Ovary (tissue), 9 donors: ENCODE data around the gene PFKP. TPM values are rescaled to one million over a fixed set of nuclear protein-coding genes. Genes with fewer than 3 reads are reported as not detected.

Experiments used
- DNase-seq, 5 donors: peaks; one replicate each; pipeline ENCODE4 v3.0.0-alpha.2; 2019 to 2020
- H3K27ac ChIP-seq, 2 donors: fragments of 200-600 bp; one replicate each; pipeline versions ENCODE4 v1.5.1 to v1.8.0; 2019 to 2022
- H3K27me3 ChIP-seq: fragments of 200-600 bp; one replicate; pipeline ENCODE4 v1.8.0; 2022
- H3K36me3 ChIP-seq: fragments of 200-600 bp; sonication (generic); one replicate; pipeline ENCODE4 v1.5.1; 2019
- H3K4me1 ChIP-seq: one replicate; pipeline ENCODE4 v1.8.1; 2013; ENCODE audit warnings: mild to moderate bottlenecking, moderate library complexity; ENCODE audit not compliant: insufficient read depth
- H3K4me3 ChIP-seq: fragments of 200-600 bp; sonication (generic); one replicate; pipeline ENCODE4 v1.5.1; 2017
- H3K9me3 ChIP-seq, 2 donors: fragments of 200-600 bp in 1 of 2; sonication (generic) in 1 of 2; one replicate each; pipeline versions ENCODE4 v1.5.1 to v1.8.1; 2013 to 2019; ENCODE audit warnings: mild to moderate bottlenecking in 1 of 2, moderate library complexity in 1 of 2
- CTCF ChIP-seq, 3 donors: fragments of 450-650 bp in 2 of 3; fragments of 200-600 bp in 1 of 3; IDR thresholded peaks; one replicate each; pipeline versions ENCODE4 v1.5.1 to v1.8.0; 2016 to 2022; ENCODE audit warnings: antibody characterized with exemption in 3 of 3, mild to moderate bottlenecking in 1 of 3
- EP300 ChIP-seq: sonication (generic); formaldehyde crosslinking; IDR thresholded peaks from one replicate; pipeline ENCODE4 v1.6.1; 2017; ENCODE audit warnings: antibody characterized with exemption
- POLR2A ChIP-seq: fragments of 450-650 bp; IDR thresholded peaks from one replicate; pipeline ENCODE4 v1.6.1; 2017; ENCODE audit warnings: antibody characterized with exemption, mild to moderate bottlenecking, moderate library complexity
- WGBS, 3 donors: extraction: QIAGEN DNeasy Blood & Tissue Kit in 1 of 3; methylation state at CpG; one replicate each; pipeline versions ENCODE4 v1.1.5 to v1.1.7; 2013 to 2017; 5-methylcytosine and 5-hydroxymethylcytosine counted together
- intact Hi-C, 4 donors: fragments of 100-400 bp; cut with DNase I; formaldehyde crosslinking; loops; one replicate each; pipeline versions ENCODE4 v1.11.0 to v1.15.1; 2022 to 2023
- polyA plus RNA-seq, 2 donors: library from polyadenylated mRNA; stranded (reverse); fragments of 200-250 nt in 1 of 2; fragments of 350-450 nt in 1 of 2; fragmentation: Illumina TruSeq in 1 of 2; extraction: RNeasy Lipid Tissue Mini Kit (QIAGEN cat#74804) in 1 of 2; gene quantifications; one replicate each; pipeline ENCODE4 v1.2.3, GENCODE V29; 2013 to 2014
- total RNA-seq, 7 donors: library from RNA; depleted of rRNA in 2 of 7; stranded (reverse); fragments of >200 nt in 2 of 7; fragmentation: NEBNext Ultra II Directional in 3 of 7; extraction: Animal tissue kit (Norgen Biotek cat#: 25700) in 3 of 7; gene quantifications; one replicate each; pipeline versions ENCODE4 v1.1.0 to v1.2.4, GENCODE V29; 2016 to 2023
- donor health status: DM: no; HTN: no; CAD: no; lungs with moderate emphysema.
- donor health status: DM: no; HTN: no; CAD: no.
- donor health status: Bipolar disorder and iron deficiency.
- donor health status: DM: yes; HTN: yes; CAD: no.
- donor health status: DM: no; HTN: no; CAD: no.
- donor health status: DM: yes; HTN: yes; CAD: no.

Gene PFKP
- total and polyA plus RNA-seq, 9 donors, result 12.4 to 74.9 (median 23.1) TPM

GRCh38 chr10:3028441-3028840 is 38.9 kb upstream of the PFKP start:
- H3K4me3 ChIP-seq, result no peak overlapping the region
- TF ChIP-seq CTCF (IDR thresholded peaks at IDR 0.05) (no peak), POLR2A (no peak), EP300 (no peak)
- DNase-seq, result no peak
- intact Hi-C loops, result no loop called here
- no peaks in the 10 kb centered on the region for H3K36me3 ChIP-seq
- no peaks in the 10 kb centered on the region for H3K4me1 ChIP-seq
- no peaks in the 10 kb centered on the region for H3K9me3 ChIP-seq
- no peak overlapping the region for H3K27ac ChIP-seq
- 80 to 92% (median 89%) methylated on average over 11 of the region's 11 CpGs for WGBS, 3 donors
- no peaks in the 10 kb centered on the region for H3K27me3 ChIP-seq

- Histone ChIP-seq H3K4me3 (no peak overlapping the region), H3K27me3 (no peaks in the 10 kb centered on the region), H3K4me1 (no peaks in the 10 kb centered on the region), H3K27ac (no peak overlapping the region), H3K9me3 (no peaks in the 10 kb centered on the region), H3K36me3 (no peaks in the 10 kb centered on the region)
- no peak for DNase-seq
- 10 to 27% (median 15%) methylated on average over 5 of the region's 5 CpGs for WGBS, 3 donors
- intact Hi-C loops, result no loop called here
- TF ChIP-seq EP300 (no peak), POLR2A (no peak), CTCF (IDR thresholded peaks at IDR 0.05) (no peak)
Measured at GRCh38 chr10:3030765-3031164, 36.6 kb upstream of the PFKP start.

DNA sequence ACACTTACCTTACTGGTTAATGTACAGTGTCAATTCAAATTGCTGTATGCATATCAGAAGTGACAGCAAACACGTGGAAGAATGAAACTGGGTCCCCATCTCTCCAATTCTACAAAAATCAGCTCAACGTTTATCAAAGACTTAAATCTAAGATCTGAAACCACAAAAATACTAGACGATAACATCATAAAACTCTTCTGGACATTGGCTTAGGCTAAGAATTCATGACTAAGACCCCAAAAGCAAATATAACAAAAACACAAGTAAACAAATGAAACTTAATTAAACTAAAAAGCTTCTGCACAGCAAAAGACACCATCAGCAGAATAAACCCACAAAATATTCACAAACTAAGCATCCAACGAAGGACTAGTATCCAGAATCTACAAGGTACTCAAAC is 35.9 kb upstream of the PFKP start:
- intact Hi-C loops, result no loop called here
- Histone ChIP-seq H3K27me3 (no peaks in the 10 kb centered on the region), H3K4me3 (no peak overlapping the region), H3K4me1 (no peaks in the 10 kb centered on the region), H3K36me3 (no peaks in the 10 kb centered on the region), H3K27ac (no peak overlapping the region), H3K9me3 (no peaks in the 10 kb centered on the region)
- DNase-seq, result no peak
- WGBS, 3 donors, result 66 to 78% (median 69%) methylated on average over 4 of the region's 4 CpGs
- TF ChIP-seq EP300, result no peak
- no peak for TF ChIP-seq POLR2A
- no peak for TF ChIP-seq CTCF (IDR thresholded peaks at IDR 0.05)

- 76 to 87% (median 84%) methylated on average over 5 of the region's 5 CpGs for WGBS, 3 donors
- H3K36me3 ChIP-seq, result no peaks in the 10 kb centered on the region
- intact Hi-C loops, result no loop called here
Measured at GRCh38 chr10:3033925-3034324, 33.4 kb upstream of the PFKP start.

More at GRCh38 chr10:3033925-3034324, 33.4 kb upstream of the PFKP start:
- H3K4me3 ChIP-seq, result no peak overlapping the region
- H3K27me3 ChIP-seq, result no peaks in the 10 kb centered on the region
- no peaks in the 10 kb centered on the region for H3K4me1 ChIP-seq
- H3K9me3 ChIP-seq, result no peaks in the 10 kb centered on the region
- no peak for DNase-seq
- H3K27ac ChIP-seq, result no peak overlapping the region
- no peak for TF ChIP-seq EP300
- no peak for TF ChIP-seq POLR2A
- TF ChIP-seq CTCF (IDR thresholded peaks at IDR 0.05), result no peak
